T-helper 1 cell treated with Interleukin-12 subunit alpha and Interleukin-12 subunit beta and Interleukin-4 antibody, amounts not matched to agents 30 ng/mL and 1 ng/mL, for 36 hours (primary cell): Measurements from ENCODE around the gene EFNA2. TPM values are rescaled to one million over a fixed set of nuclear protein-coding genes. Genes with fewer than 3 reads are reported as not detected.

Experiments used
- intact Hi-C: fragments of 100-400 bp; cut with micrococcal nuclease; formaldehyde crosslinking; loops from one replicate; pipeline ENCODE4 v1.15.1; 2024
- total RNA-seq: library from RNA; stranded (reverse); gene quantifications from 2 replicates; pipeline ENCODE4 v1.2.3, GENCODE V29; 2022

The EFNA2 gene
- total RNA-seq, 1 donor from 2014 or later = not detected

DNA sequence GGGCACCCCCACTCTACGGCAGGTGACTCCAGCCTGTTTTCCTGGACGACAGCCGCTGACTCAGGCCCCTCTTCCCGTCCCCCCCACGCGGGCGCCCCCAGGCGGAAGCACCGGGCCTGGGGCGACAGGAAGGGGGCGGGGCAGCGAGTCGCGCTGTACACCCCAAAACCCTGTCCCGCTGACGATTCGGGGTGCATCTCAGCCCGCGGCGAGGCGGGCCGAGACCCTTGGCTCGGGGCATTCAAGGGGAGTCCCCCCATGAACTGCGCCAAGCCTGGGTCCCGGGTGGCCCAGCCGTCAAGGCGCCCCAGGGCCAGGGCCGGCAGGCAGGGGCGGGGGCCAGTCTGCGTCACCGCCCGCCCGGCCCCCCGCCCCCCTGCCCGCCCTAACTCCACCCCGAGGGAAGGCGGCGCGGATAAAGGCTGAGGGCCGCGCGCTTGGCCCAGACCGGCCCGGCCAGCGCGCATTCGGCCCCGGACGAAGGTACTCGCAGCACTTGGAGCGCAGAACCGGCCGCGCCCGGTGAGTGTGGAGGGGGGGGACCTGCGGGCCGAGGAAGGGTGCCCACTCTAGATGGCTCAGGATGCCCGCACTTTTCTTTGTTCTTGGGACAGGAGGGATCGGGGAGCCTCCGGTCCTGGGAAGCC is 37.4 kb upstream of the EFNA2 start, which contains the start of gene MIDN:
TSS of gene MIDN (plus strand) at position 445 of the 647 bp plus-strand sequence. CDS start 1,714 bp downstream, outside the sequence.
- intact Hi-C loops = loop anchor here (2.0 to 10.0 kb wide), 4 partner anchors 385 to 586 kb away; partner anchors contain the start of genes RNF126 and TCF3

DNA sequence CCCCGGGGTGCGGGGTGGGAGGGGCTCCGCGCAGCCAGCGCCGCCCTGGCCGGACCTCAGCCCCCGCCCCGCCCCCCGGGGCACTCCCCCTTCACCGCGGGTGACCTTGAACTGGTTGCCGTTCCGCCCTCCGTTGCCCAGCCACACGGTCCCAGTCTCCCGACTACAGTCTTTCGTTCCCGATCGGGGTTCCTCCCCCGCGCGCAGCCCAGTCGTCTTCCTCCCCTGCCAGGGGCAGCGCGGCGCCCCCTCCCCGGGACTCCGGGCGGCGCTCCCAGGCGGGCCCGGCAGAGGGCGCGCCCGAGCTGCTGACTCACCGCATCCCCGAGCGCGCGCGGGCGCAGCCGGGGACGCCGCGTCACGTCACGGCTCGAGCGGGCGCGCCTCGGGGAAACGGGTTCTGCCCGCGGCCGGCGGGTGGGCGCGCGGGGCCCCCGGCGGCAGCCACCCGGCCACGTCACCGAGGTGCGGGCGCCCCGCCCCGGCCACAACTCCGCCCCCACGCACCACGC is 36.8 kb upstream of the EFNA2 start:
- intact Hi-C loops = loop anchor here (1.0 to 10.0 kb wide), 7 partner anchors 8 to 587 kb away; partner anchors contain the start of genes ATP5F1D, CIRBP, RNF126 and TCF3

DNA sequence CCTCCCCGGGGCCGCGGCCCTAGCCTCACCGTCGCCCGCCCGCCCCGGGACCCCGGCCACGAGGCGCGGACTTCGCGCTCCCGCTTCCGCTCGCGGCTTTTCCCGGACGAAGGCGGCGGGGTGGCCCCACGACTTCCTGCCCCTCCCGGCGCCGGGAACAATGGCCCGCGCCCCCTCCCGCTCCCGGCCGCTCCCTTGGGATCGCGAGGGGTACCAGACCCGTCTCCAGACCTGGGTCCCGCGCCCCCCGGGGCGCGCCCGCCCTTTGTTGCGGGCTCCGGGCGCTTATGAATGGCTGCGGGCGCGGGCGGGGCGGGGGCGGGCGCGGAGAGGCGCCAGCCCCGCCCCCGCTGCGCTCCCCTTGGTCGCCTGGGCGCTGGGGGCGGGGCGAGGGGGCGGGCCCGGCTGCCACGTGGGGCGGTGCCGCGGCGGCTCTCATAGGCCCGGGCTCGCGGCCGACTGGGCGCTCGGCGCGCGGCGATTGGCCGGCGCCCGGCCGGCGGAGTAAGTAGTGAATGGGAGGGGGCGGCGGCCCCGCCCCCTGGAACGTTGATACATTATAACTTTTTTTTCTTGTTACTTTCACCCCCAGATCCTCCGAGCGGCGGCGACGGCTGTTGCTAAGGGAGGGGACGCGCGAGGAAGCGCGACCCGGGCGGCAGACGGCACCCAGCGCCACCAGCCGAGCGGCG is 36.2 kb upstream of the EFNA2 start:
- intact Hi-C loops = loop anchor here (1.0 to 10.0 kb wide), 7 partner anchors 8 to 587 kb away; partner anchors contain the start of genes ATP5F1D, CIRBP, RNF126 and TCF3

DNA sequence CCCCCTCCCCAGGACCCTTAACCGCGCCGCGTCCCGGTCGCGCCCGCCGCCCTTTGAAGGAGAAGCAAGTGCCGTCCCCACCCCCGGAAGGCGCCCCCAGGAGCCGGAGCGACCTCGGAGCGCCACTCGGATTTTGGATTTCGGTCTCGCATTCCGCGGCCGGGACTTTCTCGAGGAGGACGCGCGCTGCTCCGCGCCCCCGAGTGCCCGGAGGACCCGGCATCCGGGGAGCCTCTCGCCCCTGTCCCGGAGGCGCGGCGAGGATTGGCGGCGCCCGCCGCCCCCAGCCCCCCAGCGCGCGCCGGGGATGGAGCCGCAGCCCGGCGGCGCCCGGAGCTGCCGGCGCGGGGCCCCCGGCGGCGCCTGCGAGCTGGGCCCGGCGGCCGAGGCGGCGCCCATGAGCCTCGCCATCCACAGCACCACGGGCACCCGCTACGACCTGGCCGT is 35.7 kb upstream of the EFNA2 start:
- intact Hi-C loops = loop anchor here (1.0 to 10.0 kb wide), 7 partner anchors 9 to 588 kb away; partner anchors contain the start of genes ATP5F1D, CIRBP, RNF126 and TCF3

DNA sequence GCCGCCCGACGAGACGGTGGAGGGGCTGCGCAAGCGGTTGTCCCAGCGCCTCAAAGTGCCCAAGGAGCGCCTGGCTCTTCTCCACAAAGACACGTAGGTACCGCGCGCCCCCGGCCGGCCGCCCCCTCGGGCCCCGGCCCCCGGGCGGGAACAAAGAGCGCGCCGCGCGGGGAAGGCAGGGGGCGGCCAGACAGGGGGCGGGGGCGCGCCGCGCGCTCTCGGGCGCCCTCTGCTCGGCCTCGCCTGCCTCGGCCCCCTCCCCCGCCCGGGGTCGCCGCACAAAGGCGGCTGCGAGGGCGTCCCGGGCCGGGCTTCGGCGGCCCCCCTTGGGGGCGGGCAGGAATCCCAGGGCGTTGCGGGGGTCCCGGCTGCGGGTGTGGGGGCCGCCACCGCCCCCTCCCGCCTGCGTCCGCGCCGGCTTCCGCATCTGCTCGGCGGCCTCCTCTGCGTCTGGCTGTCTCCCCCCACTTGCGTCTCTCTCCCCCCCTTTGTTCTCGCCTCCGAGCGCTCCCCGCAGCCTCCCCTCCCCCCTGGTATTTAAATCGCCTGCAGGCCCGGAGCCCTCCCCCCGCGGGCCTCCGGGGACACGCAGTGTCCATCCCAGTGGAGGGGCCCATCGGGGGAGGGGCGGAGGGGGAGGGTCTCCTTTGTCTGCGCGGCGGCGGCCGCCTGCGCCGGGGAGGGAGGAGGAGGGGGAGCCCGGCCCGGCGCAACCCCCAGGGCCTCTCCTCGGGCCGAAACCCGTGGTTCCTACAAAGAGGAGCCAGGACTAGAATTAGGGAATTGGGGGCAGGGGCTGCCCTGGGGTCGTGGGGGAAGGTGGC is 35.0 kb upstream of the EFNA2 start:
- intact Hi-C loops = no loop called here

DNA sequence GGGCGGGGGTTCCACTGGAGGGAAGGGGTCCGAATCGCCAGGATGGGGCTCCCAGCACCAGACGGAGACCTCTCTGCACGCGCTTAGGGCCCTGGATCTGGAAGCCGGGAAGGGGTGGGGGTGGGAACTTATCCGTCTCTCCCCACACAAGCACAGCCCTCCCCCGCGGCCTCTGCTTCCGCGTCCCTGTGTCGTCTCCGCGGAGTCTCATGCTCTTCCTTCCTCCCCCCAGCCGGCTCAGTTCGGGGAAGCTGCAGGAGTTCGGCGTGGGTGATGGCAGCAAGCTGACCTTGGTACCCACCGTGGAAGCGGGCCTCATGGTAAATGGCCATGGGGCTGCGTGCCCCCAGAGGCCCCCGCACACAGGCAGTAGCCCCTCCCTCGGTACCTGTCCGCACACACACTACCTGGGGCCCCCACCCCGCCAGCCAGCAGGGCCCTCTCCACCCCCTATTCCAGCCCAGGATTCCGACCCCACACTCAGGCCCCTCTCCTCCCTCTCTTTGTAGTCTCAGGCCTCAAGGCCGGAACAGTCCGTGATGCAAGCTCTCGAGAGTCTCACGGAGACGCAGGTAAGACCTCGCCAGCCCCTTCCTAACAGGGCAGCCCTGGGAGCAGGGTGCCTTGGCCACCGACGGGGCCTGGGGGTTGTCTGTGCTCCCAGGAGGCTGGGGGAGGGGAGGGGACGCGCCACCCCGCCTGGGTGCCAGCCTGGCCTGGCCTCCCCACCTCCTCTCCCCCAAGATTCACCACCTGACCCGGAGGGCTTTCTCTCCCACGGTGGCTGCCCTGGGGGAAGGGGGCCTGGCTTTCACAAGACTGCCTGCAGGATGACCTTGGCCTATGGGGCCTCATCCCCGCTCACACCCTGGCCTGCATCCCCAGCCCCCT is 34.1 kb upstream of the EFNA2 start:
- intact Hi-C loops = no loop called here

DNA sequence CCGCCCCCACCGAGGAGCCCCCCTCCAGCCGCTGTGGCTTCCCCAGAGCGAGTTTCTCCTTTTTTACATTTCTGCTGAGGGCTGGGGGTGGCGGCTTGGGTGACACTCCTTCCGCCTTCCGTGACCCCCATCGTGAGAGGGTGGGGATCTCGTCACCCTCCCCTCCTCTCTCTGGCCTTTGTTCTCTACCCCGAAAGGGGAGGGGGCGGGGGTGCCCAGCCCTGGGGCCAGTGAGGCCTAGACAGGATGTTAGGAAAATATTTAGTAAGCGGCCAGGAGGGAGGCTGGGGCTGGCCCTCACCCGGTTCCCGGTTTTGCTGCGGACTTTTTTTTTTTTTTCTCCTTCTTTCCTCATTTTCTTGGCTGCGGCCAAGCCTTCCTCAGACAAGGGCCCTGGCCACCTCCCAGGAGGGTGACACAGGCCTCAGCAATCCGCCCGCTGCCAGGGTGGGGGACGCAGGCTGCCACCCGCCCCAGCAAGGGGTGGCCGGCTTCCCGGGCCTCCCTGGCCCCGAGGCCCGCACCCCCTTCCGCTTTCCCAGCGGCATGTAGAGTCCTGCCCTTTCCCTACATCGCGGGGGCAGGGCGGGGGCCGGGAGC is 33.4 kb upstream of the EFNA2 start:
- intact Hi-C loops = no loop called here

DNA sequence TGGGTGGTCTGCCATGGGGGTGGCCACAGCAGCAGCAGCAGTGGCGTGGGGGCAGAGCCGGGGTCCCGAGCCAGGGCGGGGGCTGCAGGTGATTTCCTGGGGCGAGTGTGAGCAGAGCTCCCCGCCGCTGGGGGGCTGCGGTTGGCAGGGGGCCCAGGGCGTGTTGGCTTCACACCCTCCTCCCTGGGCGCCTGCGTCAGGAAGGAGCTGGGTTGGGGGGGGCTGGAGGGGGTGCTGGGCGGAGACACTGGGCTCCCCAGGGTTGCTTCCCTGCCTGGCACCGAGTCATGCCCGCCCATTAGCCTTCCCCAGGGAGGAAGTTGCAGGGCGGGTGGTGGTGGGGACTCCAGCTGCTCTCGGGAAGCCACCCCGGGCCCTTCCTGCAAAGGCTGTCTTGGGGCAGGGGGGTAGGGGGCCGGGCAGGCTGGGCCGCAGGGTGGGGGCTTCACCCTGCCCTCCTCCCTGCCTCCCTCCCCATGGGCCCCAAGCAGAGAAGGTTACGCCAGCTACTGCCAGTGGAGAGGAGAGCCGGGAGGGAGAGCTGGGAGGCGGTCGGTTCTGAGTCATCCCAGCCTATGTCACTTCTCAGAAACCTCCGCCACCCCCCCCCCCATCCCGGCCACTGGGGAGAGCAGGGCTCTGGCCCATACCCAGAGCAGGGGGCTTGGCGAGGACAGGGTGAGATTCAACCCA is 32.7 kb upstream of the EFNA2 start:
- intact Hi-C loops = no loop called here

DNA sequence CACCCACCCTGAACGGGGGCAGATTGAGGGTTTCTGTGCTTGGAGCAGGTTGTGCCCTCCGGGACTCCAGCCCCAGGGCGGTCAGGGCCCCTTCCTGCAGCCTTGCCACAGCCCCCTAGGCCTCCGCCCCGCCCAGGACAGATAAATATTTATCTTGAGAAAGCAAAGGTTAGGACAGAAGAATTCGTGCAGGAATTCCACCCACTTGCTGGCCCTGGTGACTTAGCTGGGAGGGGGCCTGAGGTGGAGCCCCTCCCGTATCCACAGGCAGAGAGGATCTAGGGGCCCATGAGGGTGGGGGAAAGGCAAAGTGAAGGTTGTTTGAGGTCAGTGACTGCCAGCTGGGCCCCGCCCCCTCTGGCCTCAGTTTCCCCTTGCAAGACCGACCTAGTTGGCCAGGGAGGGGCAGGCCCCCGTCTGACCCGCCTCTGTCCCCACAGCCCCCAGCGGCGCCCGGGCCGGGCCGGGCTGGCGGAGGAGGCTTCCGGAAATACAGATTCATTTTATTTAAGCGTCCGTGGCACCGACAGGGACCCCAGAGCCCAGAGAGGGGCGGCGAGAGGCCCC is 32.1 kb upstream of the EFNA2 start:
- intact Hi-C loops = no loop called here

DNA sequence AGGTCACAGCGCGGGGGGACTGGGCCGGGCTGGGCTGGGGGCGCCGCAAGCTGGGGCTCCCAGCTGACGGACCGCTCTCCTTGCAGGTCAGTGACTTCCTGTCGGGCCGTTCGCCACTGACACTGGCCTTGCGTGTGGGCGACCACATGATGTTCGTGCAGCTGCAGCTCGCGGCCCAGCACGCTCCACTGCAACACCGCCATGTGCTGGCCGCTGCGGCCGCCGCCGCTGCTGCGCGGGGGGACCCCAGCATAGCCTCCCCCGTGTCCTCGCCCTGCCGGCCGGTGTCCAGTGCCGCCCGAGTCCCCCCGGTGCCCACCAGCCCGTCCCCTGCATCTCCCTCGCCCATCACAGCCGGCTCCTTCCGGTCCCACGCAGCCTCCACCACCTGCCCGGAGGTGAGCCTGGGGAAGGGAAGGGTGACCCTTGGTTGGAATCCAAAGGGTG is 31.6 kb upstream of the EFNA2 start:
- intact Hi-C loops = no loop called here

DNA sequence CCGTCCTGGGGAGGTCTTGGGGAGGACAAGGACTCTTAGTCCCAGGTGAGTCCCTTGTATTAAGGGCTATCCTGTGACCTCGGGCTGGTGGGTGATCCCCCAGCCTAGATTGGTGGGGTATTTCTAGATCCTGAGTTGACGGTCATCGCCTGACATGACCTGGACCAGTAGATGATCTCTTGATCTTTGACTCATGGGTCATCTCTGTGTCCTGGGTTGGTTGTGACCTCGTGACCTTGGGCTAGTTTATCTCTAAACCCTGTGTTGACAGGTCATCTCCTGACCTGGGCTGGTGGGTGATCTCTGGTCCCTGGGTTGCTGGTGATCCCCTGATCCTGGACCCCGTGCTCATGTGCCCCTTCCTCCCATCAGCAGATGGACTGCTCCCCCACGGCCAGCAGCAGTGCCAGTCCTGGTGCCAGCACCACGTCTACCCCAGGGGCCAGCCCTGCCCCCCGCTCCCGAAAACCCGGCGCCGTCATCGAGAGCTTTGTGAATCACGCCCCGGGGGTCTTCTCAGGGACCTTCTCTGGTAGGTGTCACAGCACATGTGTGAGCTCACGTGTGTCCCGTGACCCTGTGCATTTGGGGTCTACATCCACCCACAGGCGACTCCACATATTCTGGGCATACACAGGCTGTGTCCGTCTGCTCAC is 31.0 kb upstream of the EFNA2 start:
- intact Hi-C loops = no loop called here

DNA sequence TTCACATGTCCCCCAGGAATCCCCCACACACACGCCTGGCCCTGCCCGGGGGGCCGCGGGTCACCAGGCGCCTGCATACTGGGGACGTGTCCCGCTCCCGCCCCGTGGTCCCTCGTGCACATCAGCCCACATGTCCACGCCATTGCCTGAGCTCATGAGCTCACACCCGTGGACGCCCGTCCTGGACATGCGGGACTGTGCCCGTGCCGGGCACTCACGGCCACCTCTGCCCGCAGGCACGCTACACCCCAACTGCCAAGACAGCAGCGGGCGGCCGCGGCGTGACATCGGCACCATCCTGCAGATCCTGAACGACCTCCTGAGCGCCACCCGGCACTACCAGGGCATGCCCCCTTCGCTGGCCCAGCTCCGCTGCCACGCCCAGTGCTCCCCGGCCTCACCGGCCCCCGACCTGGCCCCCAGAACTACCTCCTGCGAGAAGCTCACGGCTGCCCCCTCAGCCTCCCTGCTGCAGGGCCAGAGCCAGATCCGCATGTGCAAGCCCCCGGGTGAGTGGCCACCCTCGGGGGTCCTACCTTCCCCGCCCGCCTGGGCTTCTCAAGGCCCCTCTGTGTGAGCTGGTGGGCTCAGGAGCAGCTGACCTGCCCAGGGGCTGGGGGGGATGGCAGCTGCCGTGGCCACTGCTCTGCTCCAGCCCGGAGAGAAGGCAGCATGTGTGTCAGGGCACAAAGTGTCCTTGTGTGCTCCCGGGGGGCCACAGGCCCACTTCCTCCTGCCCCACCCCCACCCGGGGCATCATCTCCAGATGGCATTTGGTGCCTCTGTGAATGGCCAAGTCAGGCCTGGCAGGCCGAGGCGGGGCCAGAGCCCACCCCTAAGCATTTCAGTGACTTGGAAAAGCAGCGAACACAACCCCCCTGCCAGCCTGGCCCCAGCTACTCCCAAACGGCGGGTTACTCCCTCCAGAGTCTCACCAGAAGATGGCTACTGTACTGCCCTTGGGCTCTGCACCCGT is 30.2 kb upstream of the EFNA2 start:
- intact Hi-C loops = no loop called here

DNA sequence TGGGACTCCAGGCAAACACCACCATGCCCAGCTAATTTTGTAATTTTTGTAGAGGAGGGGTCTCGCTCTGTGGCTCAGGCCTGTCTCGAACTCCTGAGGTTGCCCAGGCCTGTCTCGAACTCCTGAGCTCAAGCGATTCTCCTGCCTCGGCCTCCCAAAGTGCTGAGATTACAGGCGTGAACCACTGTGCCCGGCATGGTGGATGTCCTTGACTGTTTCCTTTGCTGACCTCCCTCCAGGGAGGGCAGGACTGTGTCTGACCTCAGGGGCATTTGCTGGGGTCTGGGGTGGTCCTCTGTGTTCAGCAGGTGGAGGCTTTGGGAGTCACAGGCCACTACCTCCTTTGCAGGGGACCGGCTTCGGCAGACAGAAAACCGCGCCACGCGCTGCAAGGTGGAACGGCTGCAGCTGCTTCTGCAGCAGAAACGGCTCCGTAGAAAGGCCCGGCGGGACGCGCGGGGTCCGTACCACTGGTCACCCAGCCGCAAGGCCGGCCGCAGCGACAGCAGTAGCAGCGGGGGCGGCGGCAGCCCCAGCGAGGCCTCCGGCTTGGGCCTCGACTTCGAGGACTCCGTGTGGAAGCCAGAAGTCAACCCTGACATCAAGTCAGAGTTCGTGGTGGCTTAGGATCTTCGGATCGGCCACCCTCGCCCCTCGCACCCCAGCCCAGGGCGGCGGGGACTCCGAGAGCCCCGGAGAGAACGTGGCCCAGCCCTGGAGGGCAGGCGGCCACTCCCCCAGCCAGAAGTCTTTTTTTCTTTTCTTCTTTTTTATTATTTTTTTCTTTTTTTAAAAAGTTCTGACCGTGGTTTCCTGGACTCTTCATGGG is 28.8 kb upstream of the EFNA2 start:
- intact Hi-C loops = no loop called here

DNA sequence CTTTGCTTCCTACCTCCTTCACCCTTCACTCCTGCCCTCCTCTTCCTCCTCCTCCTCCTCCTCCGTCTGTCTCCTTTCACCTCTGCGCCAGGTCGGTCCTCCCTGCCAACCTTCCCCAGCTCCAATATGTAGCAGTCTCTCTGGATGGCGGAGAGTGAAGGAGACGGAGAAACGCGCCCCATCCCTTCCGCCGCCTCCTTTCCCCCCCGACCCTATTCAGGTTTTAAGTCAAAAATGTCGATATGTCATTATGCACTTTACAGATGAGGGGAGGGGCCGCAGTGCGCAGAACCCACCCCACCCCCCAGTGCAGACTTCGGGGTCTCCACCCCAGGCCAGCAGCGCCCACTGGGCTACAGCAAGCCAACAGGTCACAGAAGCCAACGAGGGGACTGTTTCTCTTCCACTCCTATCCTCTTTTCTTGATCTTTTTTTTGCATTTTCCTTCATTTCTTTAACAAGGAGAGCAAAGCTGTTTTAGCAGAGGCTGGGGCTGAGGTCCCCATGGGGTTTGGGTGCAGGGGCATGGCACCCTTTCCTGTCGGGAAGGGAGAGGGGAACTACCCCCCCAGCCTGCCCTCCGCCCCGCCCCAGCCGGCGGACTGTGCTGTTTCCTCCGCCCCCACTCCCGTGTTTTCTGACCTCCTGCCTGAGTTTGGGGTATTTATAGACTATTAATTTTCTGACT is 28.1 kb upstream of the EFNA2 start:
- intact Hi-C loops = no loop called here

DNA sequence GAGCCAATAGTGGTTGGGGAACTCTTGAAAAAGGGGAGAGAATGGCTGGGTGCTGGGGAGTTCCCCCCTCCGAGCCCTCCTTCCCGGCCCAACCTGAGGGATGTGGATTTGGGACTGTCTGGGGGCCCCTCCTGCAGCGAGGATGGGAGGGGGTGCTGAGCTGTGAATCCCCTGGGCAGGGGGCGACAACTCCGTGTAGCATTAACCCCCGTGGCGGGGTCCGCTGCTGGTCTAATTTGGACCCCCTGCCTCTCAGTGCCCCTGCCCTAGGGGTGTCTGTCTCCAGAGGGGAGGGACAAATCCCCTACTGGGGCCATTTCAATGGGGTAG is 27.5 kb upstream of the EFNA2 start:
- intact Hi-C loops = no loop called here

DNA sequence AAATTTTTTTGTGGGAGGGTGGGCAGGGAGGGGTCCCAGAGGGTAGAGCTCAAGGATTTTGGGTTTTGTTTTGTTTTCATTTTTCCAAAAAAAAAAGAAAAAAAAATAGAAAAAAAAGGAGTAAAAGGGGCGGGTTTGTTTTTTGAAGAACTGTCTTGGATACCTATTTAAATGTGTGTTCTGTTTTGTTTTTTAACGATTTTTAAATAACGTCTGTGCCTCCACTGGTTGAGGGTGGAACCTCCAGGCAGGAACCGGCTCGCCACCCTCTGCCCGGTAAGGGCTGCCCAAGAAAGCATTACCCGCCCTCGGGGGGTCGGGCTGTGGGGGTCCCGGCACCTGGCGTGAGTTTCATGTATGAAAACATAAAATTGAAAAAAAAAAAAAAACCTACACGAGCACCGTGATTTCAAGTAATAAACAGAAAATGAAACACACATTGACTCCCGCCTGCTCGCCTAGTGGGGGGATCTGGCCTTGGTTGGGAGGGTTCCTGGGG is 26.9 kb upstream of the EFNA2 start:
- intact Hi-C loops = loop anchor here (1.0 kb wide), 1 partner anchor 9 kb away; no protein-coding TSS in a partner anchor
